ENCODE data around the gene KRTDAP. TPM values are rescaled to one million over a fixed set of nuclear protein-coding genes. Genes with fewer than 3 reads are reported as not detected.

Gene KRTDAP
- total and polyA plus RNA-seq, 2 donors (not counting 3 experiments of a cell fraction or from before 2014, with no cell fraction given), result not detected

GRCh38 chr19:35458192-35458591, 32.1 kb downstream of the KRTDAP start:
- H3K79me2 ChIP-seq (ENCODE audit: control insufficient read depth, insufficient read depth, low read length), result no peaks in the 10 kb centered on the region
- POLR2A ChIA-PET, result no interaction called here
- CTCF ChIA-PET, result no interaction called here
- BruUV-seq (replicated peaks), result no TSS peak
- no peaks in the 10 kb centered on the region for H3K27me3 ChIP-seq (ENCODE audit: control insufficient read depth in 2 of 2, insufficient read depth in 2 of 2, low read length in 2 of 2)
- no peak overlapping the region for H3K27ac ChIP-seq (ENCODE audit: insufficient read depth, low read depth, low read length)
- dilution Hi-C loops (cut with MboI; ENCODE audit: extremely low pct_ligation_motif_present, low sequenced_read_pairs), result no loop called here
- no peak overlapping the region for H2AFZ ChIP-seq (ENCODE audit: low read depth, low read length)
- H3K9me1 ChIP-seq (replicated peaks; ENCODE audit: control insufficient read depth, extremely low read depth, insufficient read depth, low read length), result no peaks in the 10 kb centered on the region
- FAIRE-seq (no peak), DNase-seq (ENCODE audit: low read depth, low spot score) (no peak)
- intact Hi-C loops (cut with micrococcal nuclease), result no loop called here
- no peaks in the 10 kb centered on the region for H4K20me1 ChIP-seq (replicated peaks; ENCODE audit: control insufficient read depth, extremely low read depth, insufficient read depth, low read length)
- H3K4me1 ChIP-seq (ENCODE audit: control insufficient read depth, extremely low read depth, insufficient read depth, low read length), result no peaks in the 10 kb centered on the region
- no peak overlapping the region for H3K9ac ChIP-seq (replicated peaks; ENCODE audit: extremely low read depth, insufficient read depth, low read length)
- H3K4me3 ChIP-seq (replicated peaks in 1 of 3; ENCODE audit: insufficient read depth in 1 of 3, low read depth in 1 of 3, low read length in 3 of 3), result no peak overlapping the region
- H3K4me2 ChIP-seq (ENCODE audit: insufficient read depth, low read length), result no peak overlapping the region
- H3K36me3 ChIP-seq (ENCODE audit: control insufficient read depth in 2 of 2, extremely low read depth in 1 of 2, insufficient read depth in 2 of 2, low read length in 2 of 2), result no peaks in the 10 kb centered on the region
- no peaks in the 10 kb centered on the region for H3K9me3 ChIP-seq (replicated peaks; ENCODE audit: control insufficient read depth, insufficient read depth, low read length)
- TF ChIP-seq POLR2A (IDR thresholded peaks at IDR 0.05; ENCODE audit: low read depth, low read length) (no peak), CTCF (IDR thresholded peaks at IDR 0.05; ENCODE audit: extremely low read depth in 1 of 2, insufficient read depth in 1 of 2, low read depth in 1 of 2, low read length in 2 of 2) (no peak), FOS (IDR thresholded peaks at IDR 0.05; ENCODE audit: borderline replicate concordance, insufficient read depth, low read length) (no peak), POLR2AphosphoS5 (IDR thresholded peaks at IDR 0.05; ENCODE audit: insufficient read depth, low read depth, low read length) (no peak), EZH2 (IDR thresholded peaks at IDR 0.05; ENCODE audit: borderline replicate concordance, low read depth, low read length, severe bottlenecking) (no peak), MYC (IDR thresholded peaks at IDR 0.05; ENCODE audit: low read depth, low read length) (no peak), GATA2 (IDR thresholded peaks at IDR 0.05; ENCODE audit: insufficient read depth, insufficient read length, low read depth, low read length) (no peak), JUN (IDR thresholded peaks at IDR 0.05; ENCODE audit: borderline replicate concordance, insufficient read depth, insufficient read length, low read depth) (no peak), MAX (IDR thresholded peaks at IDR 0.05; ENCODE audit: insufficient read depth, insufficient read length) (no peak)
